ENCODE measurements around the gene STAC.

The STAC gene

GRCh38 chr3:36380221-36381031 is at the start of gene STAC:
Gene STAC, plus strand, starts transcription at chr3:36380504. Its CDS starts 140 bp downstream, at chr3:36380644.
- no peak for DNase-seq

- no peak for DNase-seq
These were observed 48.2 kb upstream of the STAC start for GRCh38 chr3:36332139-36332538.

GRCh38 chr3:36362216-36362615 is 18.1 kb upstream of the STAC start:
- DNase-seq, result no peak

GRCh38 chr3:36362973-36363372 is 17.3 kb upstream of the STAC start:
- DNase-seq, result no peak

GRCh38 chr3:36364260-36364659 is 16.0 kb upstream of the STAC start:
- no peak for DNase-seq

DNA sequence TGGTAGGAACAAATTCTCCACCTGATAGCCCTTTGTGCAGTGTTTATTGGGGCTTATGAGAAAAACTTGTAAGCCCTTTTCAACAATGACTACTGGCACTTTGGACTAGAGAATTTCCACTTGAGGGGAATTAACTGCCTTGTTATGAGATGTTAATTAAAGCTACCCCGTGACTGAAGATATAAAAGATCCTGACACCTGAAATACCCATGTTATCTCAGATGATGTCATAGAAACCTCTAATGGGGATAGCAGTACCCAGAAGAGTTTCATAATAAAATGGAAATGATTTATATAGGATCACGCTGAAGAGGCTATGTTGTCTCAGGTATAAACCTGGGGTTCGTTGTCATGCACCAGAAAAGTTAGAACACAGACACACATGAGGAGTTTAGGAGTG is 14.5 kb upstream of the STAC start:
- DNase-seq, result no peak

GRCh38 chr3:36366308-36366707 is 14.0 kb upstream of the STAC start:
- no peak for DNase-seq

GRCh38 chr3:36367912-36368573 is 12.3 kb upstream of the STAC start:
- no peak for DNase-seq

- DNase-seq, result no peak
These were observed 7.8 kb upstream of the STAC start for GRCh38 chr3:36372534-36372935.

GRCh38 chr3:36373084-36373483 is 7.2 kb upstream of the STAC start:
- no peak for DNase-seq

DNA sequence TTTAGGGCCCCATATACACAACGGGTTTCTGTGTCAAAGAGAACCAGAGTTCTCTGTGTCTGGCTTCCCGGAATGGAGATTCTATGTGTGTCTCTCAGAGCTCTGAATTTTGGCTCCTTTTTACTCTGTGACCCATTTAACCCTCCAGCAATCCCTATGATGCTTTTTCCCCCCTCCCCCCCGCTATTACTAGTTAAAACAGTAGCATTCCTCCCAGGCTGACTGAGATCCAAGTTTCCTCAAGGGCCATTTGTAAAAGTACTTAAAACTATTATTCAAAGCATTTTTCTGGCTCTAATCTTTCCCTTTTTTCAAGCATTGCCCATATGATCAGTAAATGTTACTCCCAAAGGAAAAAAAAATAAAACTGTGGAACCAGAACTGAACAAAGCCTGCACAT is 6.6 kb upstream of the STAC start:
- DNase-seq, result no peak

GRCh38 chr3:36379872-36380220 is 458 bp upstream of the STAC start:
- no peak for DNase-seq

- DNase-seq, result peak in 1 of 2 experiments; percentile 29
These were observed 1.1 kb downstream of the STAC start for GRCh38 chr3:36381311-36381956.

DNA sequence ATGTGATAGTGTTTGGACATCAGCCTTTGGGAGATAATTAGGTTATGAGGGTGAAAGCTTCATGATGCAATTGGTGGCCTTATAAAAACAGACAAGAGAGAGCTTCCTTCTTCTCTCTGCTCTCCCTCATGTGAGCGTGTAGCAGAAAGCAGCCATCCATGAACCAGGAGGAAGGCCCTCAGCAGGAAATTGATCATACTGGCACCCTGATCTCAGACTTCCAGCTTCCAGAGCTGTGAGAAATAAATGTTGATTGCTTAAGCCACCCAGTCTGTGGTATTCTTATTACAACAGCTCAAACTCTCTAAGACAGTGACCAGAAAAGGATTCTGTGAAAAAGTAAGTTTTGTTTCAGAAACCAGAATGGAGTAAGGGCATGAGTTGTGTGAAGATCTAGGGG is 13.3 kb downstream of the STAC start:
- DNase-seq, result no peak

GRCh38 chr3:36394176-36394575 is 13.9 kb downstream of the STAC start:
- DNase-seq, result no peak

DNA sequence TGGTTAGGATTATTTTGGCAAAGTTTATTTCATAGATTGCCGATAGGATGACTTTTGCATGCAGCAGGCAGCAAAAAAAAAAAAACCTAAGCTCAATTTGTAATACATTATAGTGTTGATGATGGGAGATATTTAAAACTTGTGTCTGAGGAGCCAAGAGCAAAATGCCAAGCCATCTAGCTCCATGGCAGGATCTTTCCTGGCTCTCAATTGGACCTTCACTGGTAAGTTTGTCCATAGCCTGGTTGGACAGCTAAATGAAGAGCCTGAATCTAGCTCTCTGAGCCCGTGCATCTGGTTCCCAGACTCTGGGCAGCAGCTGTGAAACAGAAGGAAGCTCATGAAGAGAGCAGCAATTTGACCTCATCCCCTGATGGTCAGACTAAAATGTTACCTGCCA is 17.5 kb downstream of the STAC start:
- no peak for DNase-seq

- no peak for DNase-seq
These were observed 19.6 kb downstream of the STAC start for GRCh38 chr3:36399933-36400332.

DNA sequence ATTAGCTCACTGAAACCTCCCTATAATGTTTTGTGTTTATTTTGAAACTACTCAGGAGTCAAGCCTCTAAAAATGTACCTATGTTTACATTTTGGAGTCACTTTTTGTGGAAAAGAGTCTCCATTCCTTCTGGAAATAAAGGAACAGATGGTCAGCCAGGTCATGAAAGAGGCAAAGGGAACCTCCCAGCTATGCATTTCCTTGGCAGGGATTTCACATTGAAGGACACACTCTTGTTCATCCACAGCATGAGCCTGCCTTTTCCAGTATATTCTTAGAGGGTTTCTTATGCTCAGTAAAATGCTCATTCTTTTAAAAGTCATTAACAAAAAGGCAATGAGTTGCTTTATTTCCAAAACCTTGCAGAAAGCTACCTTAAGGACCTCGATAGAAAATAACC is 20.8 kb downstream of the STAC start:
- DNase-seq, result peak in 1 of 2 experiments; percentile 22

DNA sequence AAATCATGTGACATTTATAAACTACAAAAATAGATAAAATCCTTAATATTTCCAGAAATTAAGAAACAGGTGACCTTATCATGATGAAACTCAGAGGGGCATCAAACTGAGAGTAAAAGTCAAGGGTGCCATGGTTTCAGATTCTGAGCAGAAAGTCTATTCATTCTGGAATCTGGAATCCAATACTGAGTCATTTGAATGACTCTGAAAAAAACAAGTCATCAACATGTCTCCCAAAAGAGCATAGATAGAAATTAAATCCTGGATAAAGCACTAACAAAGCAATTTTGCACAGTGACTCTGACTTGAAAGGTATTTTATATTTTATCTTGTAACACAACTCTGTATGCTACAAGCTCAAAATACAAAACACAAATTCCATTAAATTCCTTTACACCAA is 23.4 kb downstream of the STAC start:
- DNase-seq, result no peak

- DNase-seq, result no peak
These were observed 24.9 kb downstream of the STAC start for GRCh38 chr3:36405190-36405589.

DNA sequence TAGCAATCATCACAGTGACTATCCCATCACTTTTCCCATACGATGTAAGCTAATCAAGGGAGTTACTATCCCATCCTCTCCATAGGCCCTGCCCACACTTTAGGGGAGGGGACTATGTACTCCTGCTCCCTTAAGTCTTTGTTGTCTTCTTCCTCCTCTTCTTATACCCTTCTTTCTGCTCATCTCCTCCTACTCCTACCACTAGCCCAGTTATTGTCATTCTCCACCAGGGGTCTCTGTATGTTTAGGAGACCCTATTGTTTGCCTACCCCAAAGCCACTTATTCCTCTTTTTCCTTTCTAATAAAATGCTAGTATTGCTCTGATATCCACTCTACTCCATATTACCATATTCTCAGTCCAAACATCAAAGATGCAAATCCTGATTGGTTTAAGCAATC is 27.8 kb downstream of the STAC start:
- no peak for DNase-seq

GRCh38 chr3:36409862-36410261 is 29.6 kb downstream of the STAC start:
- no peak for DNase-seq

DNA sequence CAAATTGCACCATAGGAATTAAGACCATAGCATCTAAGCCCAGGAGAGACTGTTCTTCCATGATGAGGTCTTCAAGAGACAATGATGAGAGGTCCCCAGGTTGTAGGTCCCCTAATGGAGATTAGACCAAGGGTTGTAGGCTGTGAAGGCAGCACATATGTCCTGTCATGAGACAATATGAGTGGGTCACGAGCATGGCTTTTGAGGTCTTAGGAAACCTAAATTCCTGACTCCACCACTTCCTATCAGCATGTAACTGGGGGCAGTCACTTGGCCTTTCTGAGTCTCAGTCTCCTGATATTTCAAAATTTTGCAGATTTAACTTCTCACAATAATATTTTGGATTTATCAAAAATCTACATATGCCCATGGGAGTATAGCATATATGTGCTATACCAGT is 31.3 kb downstream of the STAC start:
- DNase-seq, result no peak

GRCh38 chr3:36416599-36416998 is 36.3 kb downstream of the STAC start:
- DNase-seq, result no peak

All from cerebellar nuclear complex (tissue), 1 donor.